A673 (cell line): ENCODE measurements around the gene ANKRD49.

Experiments
- EZH2 ChIP-seq: fragments of 200-600 bp; sonication (generic); IDR thresholded peaks from 2 replicates; pipeline ENCODE4 v1.6.1; 2017; ENCODE audit warnings: borderline replicate concordance, low read depth, mild to moderate bottlenecking, mixed read lengths, antibody characterized with exemption, low read length; ENCODE audit not compliant: poor library complexity, severe bottlenecking
- TF ChIP-seq, protein P1 (sequence below): fragments of 300-800, 200-600 bp; sonication (generic); conservative IDR thresholded peaks from 2 replicates; pipeline ENCODE4 v1.5.1; 2017; ENCODE audit warnings: low read depth, mild to moderate bottlenecking, antibody characterized with exemption, low read length, moderate library complexity, mixed read lengths

DNA sequence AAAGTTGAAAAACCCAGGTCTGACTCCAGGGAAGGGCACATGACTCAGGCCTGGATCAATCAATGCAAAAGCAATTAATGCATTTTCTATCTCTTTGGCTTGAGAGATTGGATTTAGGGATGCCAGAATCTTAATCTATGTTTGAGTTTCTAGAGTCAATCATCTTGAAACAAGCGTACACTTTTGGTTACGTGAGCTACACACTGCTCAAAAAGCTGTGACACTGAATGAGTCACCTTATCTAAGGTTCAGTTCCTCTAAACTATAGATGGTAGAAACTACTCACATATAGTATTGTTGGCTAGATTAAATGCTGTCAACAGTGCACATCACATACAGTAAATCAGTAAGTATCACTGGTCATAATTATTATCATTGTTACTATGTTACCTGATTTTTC is 24.4 kb upstream of the ANKRD49 start:
- TF ChIP-seq, protein P1, sequence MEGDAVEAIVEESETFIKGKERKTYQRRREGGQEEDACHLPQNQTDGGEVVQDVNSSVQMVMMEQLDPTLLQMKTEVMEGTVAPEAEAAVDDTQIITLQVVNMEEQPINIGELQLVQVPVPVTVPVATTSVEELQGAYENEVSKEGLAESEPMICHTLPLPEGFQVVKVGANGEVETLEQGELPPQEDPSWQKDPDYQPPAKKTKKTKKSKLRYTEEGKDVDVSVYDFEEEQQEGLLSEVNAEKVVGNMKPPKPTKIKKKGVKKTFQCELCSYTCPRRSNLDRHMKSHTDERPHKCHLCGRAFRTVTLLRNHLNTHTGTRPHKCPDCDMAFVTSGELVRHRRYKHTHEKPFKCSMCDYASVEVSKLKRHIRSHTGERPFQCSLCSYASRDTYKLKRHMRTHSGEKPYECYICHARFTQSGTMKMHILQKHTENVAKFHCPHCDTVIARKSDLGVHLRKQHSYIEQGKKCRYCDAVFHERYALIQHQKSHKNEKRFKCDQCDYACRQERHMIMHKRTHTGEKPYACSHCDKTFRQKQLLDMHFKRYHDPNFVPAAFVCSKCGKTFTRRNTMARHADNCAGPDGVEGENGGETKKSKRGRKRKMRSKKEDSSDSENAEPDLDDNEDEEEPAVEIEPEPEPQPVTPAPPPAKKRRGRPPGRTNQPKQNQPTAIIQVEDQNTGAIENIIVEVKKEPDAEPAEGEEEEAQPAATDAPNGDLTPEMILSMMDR = no peak
- TF ChIP-seq EZH2 = no peak
